Fibroblast of lung (primary cell): ENCODE results near the gene ADGRG3.

ENCODE experiments used
- CTCF ChIP-seq, 2 donors: IDR thresholded peaks in 1 of 2; conservative IDR thresholded peaks in 1 of 2; 1 replicate in 1 of 2; 2 replicates in 1 of 2; pipeline ENCODE4 v1.5.1; 2011 to 2012; ENCODE audit warnings: low read length in 2 of 2, control low read depth in 1 of 2, inconsistent platforms in 1 of 2, low read depth in 1 of 2, mild to moderate bottlenecking in 1 of 2
- EZH2 ChIP-seq: IDR thresholded peaks from 2 replicates; pipeline ENCODE4 v1.5.1; 2012; ENCODE audit warnings: low read length, control low read depth, mild to moderate bottlenecking; ENCODE audit errors: missing control alignments

GRCh38 chr16:57619133-57619605 lies 48.9 kb upstream of the ADGRG3 start:
- TF ChIP-seq CTCF (conservative IDR thresholded peaks at IDR 0.05 in 1 of 2, IDR thresholded peaks at IDR 0.05 in 1 of 2; ENCODE audit: low read depth in 1 of 2, low read length in 2 of 2) (no peak), EZH2 (no peak)
